Small intestine (tissue), 7 donors: ENCODE measurements around the gene NDFIP1. TPM values are rescaled to one million over a fixed set of nuclear protein-coding genes. Genes with fewer than 3 reads are reported as not detected.

Experiments
- DNase-seq, 2 donors: peaks; one replicate each; pipeline versions ENCODE4 v3.0.0 to v3.0.0-alpha.2; 2013
- FAIRE-seq: peaks from 2 replicates; lab custom pipeline; 2012; peaks lifted over from hg19 to GRCh38; lab: Jason Lieb, UNC
- H3K27ac ChIP-seq, 3 donors: one replicate each; pipeline ENCODE4 v1.5.1; 2013; ENCODE audit warnings: low read length in 2 of 3, mild to moderate bottlenecking in 2 of 3, control low read depth in 1 of 3, inconsistent platforms in 1 of 3, low read depth in 1 of 3, moderate library complexity in 1 of 3
- H3K27me3 ChIP-seq, 3 donors: one replicate each; pipeline ENCODE4 v1.6.1; 2013; ENCODE audit warnings: low read length in 3 of 3, inconsistent platforms in 1 of 3; ENCODE audit not compliant: control insufficient read depth in 3 of 3, insufficient read depth in 3 of 3
- H3K36me3 ChIP-seq, 3 donors: one replicate each; pipeline ENCODE4 v1.6.1; 2013; ENCODE audit warnings: low read length in 3 of 3, inconsistent platforms in 1 of 3, low read depth in 1 of 3, mild to moderate bottlenecking in 1 of 3, moderate library complexity in 1 of 3; ENCODE audit not compliant: control insufficient read depth in 3 of 3, insufficient read depth in 2 of 3
- H3K4me1 ChIP-seq, 3 donors: one replicate each; pipeline ENCODE4 v1.6.1; 2013; ENCODE audit warnings: low read length in 2 of 3, inconsistent platforms in 1 of 3, low read depth in 1 of 3, mild to moderate bottlenecking in 1 of 3, moderate library complexity in 1 of 3; ENCODE audit not compliant: control insufficient read depth in 3 of 3, insufficient read depth in 2 of 3
- H3K4me3 ChIP-seq, 3 donors: one replicate each; pipeline ENCODE4 v1.5.1; 2013; ENCODE audit warnings: low read length in 3 of 3, control low read depth in 1 of 3, inconsistent platforms in 1 of 3, low read depth in 1 of 3, mild to moderate bottlenecking in 1 of 3, moderate library complexity in 1 of 3
- H3K9me3 ChIP-seq, 2 donors: one replicate each; pipeline ENCODE4 v1.6.1; 2013; ENCODE audit warnings: low read depth in 1 of 2, low read length in 1 of 2; ENCODE audit not compliant: control insufficient read depth in 2 of 2, insufficient read depth in 1 of 2
- WGBS, 3 donors: extraction: QIAGEN DNeasy Blood & Tissue Kit; methylation state at CpG; one replicate each; pipeline ENCODE4 v1.1.7; 2013; 5-methylcytosine and 5-hydroxymethylcytosine counted together
- polyA plus RNA-seq, 4 donors: library from polyadenylated mRNA; stranded (reverse) in 3 of 4; unstranded in 1 of 4; fragments of 200-250 nt in 3 of 4; fragments of 120-200 nt in 1 of 4; gene quantifications; one replicate each; pipeline versions ENCODE4 v1.2.1 to v1.2.3, GENCODE V29; 2013
- donor health status: healthy with polysubstance abuse.
- donor health status: control.
- donor health status: control.
- donor health status: Bipolar disorder and iron deficiency.
- donor health status: healthy.

The NDFIP1 gene
- polyA plus RNA-seq, 4 donors = 28.9 to 63.4 (median 37.6) TPM

DNA sequence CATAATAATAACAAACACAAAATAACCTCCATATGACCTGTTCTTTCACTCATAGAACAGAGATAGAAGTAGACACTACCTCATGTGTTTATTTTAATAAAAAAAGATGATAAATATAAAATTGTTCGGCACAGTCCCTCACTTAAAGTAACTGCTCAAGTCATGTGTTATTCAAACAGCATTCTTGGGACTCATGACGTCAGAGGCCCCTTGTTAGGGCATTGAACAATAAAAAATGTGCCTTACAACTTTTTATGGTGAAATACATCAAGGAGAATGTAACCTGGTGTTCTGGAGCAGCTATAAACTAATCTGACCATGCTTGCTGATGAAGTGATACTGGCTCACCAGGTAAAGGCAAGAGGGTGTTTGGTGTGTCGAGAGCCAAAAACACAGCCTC lies 12.2 kb upstream of the NDFIP1 start:
- no peaks in the 10 kb centered on the region for H3K9me3 ChIP-seq
- no peak overlapping the region for H3K4me3 ChIP-seq
- no peaks in the 10 kb centered on the region for H3K36me3 ChIP-seq
- H3K27me3 ChIP-seq = no peaks in the 10 kb centered on the region
- DNase-seq = no peak
- no peak for FAIRE-seq
- H3K27ac ChIP-seq = no peak overlapping the region
- 84 to 89% (median 88%) methylated on average over 3 of the region's 3 CpGs for WGBS, 3 donors
- H3K4me1 ChIP-seq = no peaks in the 10 kb centered on the region

DNA sequence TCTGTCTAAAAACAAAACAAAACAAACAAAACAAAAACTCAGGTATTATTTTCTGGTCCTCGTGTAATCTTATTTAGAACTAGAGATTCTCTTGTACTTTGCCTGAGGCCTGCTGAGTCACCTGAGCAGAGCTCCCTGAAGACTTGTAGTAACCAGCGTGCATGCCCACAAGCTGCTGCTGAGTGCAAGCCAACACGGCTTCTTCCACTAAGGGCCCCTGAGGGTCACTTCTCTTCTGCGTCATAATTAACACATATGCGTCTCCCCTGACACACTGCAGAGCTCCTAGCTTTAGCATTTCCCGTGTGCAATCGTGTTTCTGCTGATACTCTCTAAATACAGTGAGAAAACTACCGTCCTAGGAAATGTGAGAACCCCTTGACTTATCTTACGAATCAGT lies 10.9 kb upstream of the NDFIP1 start:
- no peak overlapping the region for H3K4me3 ChIP-seq
- H3K9me3 ChIP-seq = no peaks in the 10 kb centered on the region
- WGBS, 3 donors = 84 to 92% (median 89%) methylated on average over 9 of the region's 9 CpGs
- FAIRE-seq (no peak), DNase-seq (no peak)
- H3K27me3 ChIP-seq = no peaks in the 10 kb centered on the region
- no peaks in the 10 kb centered on the region for H3K36me3 ChIP-seq
- no peaks in the 10 kb centered on the region for H3K4me1 ChIP-seq
- H3K27ac ChIP-seq = no peak overlapping the region

DNA sequence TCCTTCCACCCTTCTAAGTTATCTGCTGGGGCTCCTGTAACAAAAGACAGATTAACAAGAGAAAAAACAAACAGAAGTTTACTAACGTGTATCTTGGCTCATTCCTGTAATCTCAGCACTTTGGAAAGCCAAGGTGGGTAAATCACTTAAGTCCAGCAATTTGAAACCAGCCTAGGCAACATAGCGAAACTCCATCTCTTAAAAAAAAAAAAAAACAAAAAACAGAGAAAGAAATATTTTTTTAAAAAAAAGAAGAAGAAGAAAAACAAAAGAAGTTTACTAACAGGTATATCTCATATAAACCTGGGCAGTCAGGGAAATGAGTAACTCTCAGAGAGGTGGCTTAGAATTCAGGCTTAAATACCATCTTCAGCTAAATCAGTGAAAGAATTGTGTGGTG lies 10.3 kb upstream of the NDFIP1 start:
- Histone ChIP-seq H3K36me3 (no peaks in the 10 kb centered on the region), H3K4me1 (no peaks in the 10 kb centered on the region), H3K27me3 (no peaks in the 10 kb centered on the region), H3K4me3 (no peak overlapping the region), H3K27ac (no peak overlapping the region), H3K9me3 (no peaks in the 10 kb centered on the region)
- FAIRE-seq (no peak), DNase-seq (no peak)
- WGBS, 3 donors = 77 to 87% (median 78%) methylated on average over 2 of the region's 2 CpGs

DNA sequence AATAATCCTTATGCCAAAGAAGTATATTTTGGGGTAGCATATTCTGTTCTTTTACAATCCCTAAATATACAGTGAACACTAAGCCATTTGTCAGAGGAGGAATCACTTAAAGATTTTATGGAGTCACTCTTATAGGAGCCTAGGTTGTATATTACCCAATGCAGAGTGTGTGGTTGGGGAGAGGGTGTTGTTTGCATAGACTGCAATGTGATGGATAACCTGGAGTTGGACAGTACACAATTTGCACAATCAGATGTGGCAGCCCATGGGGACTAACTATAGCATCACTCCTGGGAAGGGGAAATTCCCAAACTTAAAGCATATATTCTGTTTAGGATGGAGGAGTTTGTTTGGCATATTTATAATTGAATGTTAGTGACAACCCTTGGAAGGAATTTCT lies 9.6 kb upstream of the NDFIP1 start:
- FAIRE-seq = no peak
- no peak for DNase-seq
- H3K4me1 ChIP-seq = no peaks in the 10 kb centered on the region
- H3K36me3 ChIP-seq = no peaks in the 10 kb centered on the region
- H3K9me3 ChIP-seq = no peaks in the 10 kb centered on the region
- no peak overlapping the region for H3K27ac ChIP-seq
- H3K27me3 ChIP-seq = no peaks in the 10 kb centered on the region
- no peak overlapping the region for H3K4me3 ChIP-seq

DNA sequence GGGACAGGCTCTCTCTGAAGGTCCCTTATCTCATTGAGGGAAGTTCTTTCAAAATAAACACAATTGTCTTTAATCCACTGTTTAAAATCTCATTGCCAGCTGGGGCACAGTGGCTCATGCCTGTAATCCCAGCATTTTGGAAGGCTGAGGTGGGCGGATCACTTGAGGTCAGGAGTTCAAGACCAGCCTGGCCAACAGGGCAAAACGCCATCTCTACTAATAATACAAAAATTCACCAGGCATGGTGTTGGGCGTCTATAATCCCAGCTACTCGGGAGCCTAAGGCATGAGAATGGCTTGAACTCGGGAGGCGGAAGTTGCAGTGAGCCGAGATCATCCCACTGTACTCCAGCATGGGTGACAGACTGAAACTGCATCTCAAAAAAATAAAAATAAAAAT lies 8.3 kb upstream of the NDFIP1 start:
- FAIRE-seq (no peak), DNase-seq (no peak)
- no peaks in the 10 kb centered on the region for H3K27me3 ChIP-seq
- H3K4me3 ChIP-seq = no peak overlapping the region
- H3K27ac ChIP-seq = no peak overlapping the region
- no peaks in the 10 kb centered on the region for H3K4me1 ChIP-seq
- WGBS, 3 donors = 91 to 95% (median 91%) methylated on average over 7 of the region's 7 CpGs
- no peaks in the 10 kb centered on the region for H3K9me3 ChIP-seq
- no peaks in the 10 kb centered on the region for H3K36me3 ChIP-seq

DNA sequence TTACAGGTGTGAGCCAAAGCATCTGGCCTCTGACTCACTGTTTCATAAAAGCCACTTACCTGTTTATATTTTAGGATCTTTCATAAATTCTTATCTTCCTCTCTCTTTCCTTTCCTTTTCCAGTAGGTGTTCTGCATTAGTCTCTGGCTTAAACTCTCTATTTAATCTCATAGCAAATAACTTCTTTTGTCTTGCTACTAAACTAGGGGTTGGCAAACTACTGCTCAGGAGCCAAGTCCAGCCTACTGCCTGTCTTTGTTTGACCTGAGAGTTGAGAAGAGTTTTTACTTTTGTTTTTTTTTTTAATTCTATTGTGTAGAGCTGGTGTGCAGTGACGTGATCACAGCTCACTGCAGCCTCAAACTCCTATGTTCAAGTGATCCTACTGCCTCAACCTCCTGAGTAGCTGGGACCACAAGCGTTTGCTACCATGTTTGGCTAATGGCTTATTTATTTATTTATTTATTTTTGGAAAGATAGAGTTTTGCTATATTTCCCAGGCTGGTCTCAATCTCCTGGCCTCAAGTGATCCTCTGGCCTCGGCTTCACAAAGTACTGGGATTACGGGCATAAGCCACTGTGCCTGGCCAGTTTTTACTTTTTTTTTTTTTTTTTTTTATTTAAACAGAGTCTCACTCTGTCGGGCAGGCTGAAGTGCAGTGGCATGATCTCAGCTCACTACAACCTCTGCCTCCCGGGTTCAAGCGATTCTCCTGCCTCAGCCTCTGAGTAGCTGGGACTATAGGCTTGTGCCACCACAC lies 5.4 kb upstream of the NDFIP1 start:
- 88 to 94% (median 89%) methylated on average over 7 of the region's 7 CpGs for WGBS, 3 donors
- no peak for FAIRE-seq
- no peak for DNase-seq

DNA sequence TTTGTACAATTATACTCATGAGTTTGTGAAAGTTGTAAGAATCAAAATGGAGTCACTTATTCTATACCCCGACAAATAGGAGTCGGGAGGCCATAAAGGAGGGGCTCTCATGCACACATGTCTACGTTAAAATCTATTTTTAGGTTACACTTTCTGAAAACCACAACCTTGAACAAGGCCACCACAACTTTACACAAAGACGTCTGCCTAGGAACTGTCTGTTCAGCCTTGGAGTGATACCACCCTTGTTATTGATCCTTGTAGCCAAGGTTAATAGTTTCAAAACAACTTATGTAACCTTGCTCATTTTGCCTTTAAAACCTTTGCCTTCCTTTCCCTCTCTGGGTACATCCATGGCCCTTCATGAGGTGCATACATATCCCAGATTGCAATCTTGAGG lies 4.1 kb upstream of the NDFIP1 start:
- DNase-seq (peak in 1 of 2 donors; percentile 12), FAIRE-seq (no peak)
- Histone ChIP-seq H3K27me3 (no peaks in the 10 kb centered on the region), H3K36me3 (no peaks in the 10 kb centered on the region), H3K4me1 (peaks cover 0 to 3% (median 0%) of the 10 kb centered on the region in 3 donors), H3K4me3 (no peak overlapping the region), H3K27ac (no peak overlapping the region), H3K9me3 (no peaks in the 10 kb centered on the region)
- 64 to 77% (median 64%) methylated on average over 4 of the region's 4 CpGs for WGBS, 3 donors

More for the DNA sequence above, 5.4 kb upstream of the NDFIP1 start:
- H3K9me3 ChIP-seq = no peaks in the 10 kb centered on the region
- H3K27ac ChIP-seq = no peak overlapping the region
- no peaks in the 10 kb centered on the region for H3K36me3 ChIP-seq
- H3K4me3 ChIP-seq = no peak overlapping the region
- no peaks in the 10 kb centered on the region for H3K27me3 ChIP-seq
- peaks cover 0 to under 1% (median 0%) of the 10 kb centered on the region in 3 donors for H3K4me1 ChIP-seq

DNA sequence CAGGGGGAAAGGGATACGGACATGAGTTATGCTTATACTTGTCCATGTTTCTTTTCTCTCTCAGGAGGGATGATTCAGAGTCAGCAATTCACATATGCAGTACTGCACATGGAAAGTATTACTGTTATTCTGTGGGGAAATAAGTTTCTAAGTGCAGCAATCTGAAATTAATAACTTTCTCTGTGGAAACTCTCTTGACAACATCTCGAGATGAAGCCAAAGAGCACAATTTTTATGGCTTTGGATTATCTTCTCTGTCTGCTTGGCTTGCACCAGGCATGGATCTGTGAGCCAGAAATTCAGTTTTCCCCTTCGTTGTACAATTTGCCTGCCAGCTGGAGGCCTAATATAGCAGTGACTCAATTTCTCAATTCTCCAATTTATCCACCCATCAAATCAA lies 2.5 kb upstream of the NDFIP1 start:
- DNase-seq (no peak), FAIRE-seq (no peak)
- Histone ChIP-seq H3K9me3 (no peaks in the 10 kb centered on the region), H3K4me3 (no peak overlapping the region), H3K27ac (no peak overlapping the region), H3K4me1 (peaks cover 0 to 6% (median 3%) of the 10 kb centered on the region in 3 donors), H3K27me3 (no peaks in the 10 kb centered on the region), H3K36me3 (no peaks in the 10 kb centered on the region)
- 57 to 69% (median 61%) methylated on average over 3 of the region's 3 CpGs for WGBS, 3 donors
